ENCODE results near the gene CDH18. TPM values are rescaled to one million over a fixed set of nuclear protein-coding genes. Genes with fewer than 3 reads are reported as not detected.

Gene CDH18
- total and polyA plus RNA-seq, 5 donors from 2014 or later, result not detected

DNA sequence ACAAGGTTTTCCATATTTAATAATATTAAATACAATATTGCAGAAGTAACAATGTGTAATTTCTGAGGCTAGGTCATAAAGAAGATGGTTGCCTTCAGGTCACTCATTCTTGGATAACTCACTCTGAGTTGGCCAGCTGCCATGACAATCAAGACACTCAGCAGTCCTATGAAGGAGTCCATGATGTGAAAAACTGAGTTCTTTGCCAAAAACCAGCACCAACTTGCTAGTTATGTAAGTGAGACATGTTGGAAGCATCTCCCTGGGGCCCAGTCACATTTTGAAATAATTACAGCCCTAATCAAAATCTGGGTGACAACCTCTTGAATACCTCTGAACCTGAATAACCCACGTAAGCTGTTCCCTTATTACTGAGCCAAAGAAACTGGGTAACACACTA lies 453.2 kb downstream of the CDH18 start:
- H3K4me1 Mint-ChIP-seq, result no peaks in the 10 kb centered on the region
- H3K27me3 Mint-ChIP-seq, result no peaks in the 10 kb centered on the region
- no peaks in the 10 kb centered on the region for H3K36me3 Mint-ChIP-seq
- H3K27me3 ChIP-seq (ENCODE audit: control insufficient read depth, insufficient read depth, low read length), result no peaks in the 10 kb centered on the region
- no peak overlapping the region for H3K27ac ChIP-seq (ENCODE audit: insufficient read depth, low read length, poor library complexity, severe bottlenecking)
- H3K27ac Mint-ChIP-seq, result no peak overlapping the region
- ATAC-seq (ENCODE audit: low read depth in 2 of 2), result no peak
- no peak for DNase-seq
- no peaks in the 10 kb centered on the region for H3K4me1 ChIP-seq (ENCODE audit: control insufficient read depth, insufficient read depth, low read length, poor library complexity, severe bottlenecking)
- no peaks in the 10 kb centered on the region for H3K36me3 ChIP-seq (ENCODE audit: control insufficient read depth, insufficient read depth, low read length)
- no peaks in the 10 kb centered on the region for H3K9me3 ChIP-seq (ENCODE audit: control insufficient read depth in 2 of 2, low read length in 2 of 2)
- no peak overlapping the region for H3K4me3 ChIP-seq (ENCODE audit: low read depth, low read length)
- peaks cover 0 to 25% (median 12%) of the 10 kb centered on the region in 7 donors for H3K9me3 Mint-ChIP-seq
- H3K4me3 Mint-ChIP-seq, result no peak overlapping the region

DNA sequence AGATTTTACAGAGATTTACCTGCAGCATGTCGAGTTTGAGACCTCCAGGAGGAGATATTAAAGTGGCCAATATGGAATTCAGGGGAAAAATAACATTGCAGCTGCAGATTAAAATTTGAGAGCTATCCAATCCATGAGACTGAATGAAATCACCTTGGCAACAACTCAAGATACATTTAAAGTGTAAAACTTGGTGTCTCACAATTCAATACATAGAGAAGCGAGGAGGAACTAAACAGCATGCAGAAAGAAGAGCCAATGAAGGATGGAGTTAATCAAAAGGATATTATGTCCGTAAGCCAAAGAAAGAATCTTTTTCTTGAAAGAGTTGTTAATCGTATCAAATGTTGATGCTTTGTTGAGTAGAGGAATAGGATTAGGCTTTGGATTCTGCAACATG lies 455.1 kb downstream of the CDH18 start:
- Mint-ChIP-seq H3K27ac (no peak overlapping the region), H3K4me1 (no peaks in the 10 kb centered on the region), H3K27me3 (no peaks in the 10 kb centered on the region), H3K4me3 (no peak overlapping the region), H3K36me3 (no peaks in the 10 kb centered on the region), H3K9me3 (peaks cover 0 to 23% (median 12%) of the 10 kb centered on the region in 7 donors)
- Histone ChIP-seq H3K36me3 (ENCODE audit: control insufficient read depth, insufficient read depth, low read length) (no peaks in the 10 kb centered on the region), H3K27me3 (ENCODE audit: control insufficient read depth, insufficient read depth, low read length) (no peaks in the 10 kb centered on the region), H3K4me1 (ENCODE audit: control insufficient read depth, insufficient read depth, low read length, poor library complexity, severe bottlenecking) (no peaks in the 10 kb centered on the region), H3K27ac (ENCODE audit: insufficient read depth, low read length, poor library complexity, severe bottlenecking) (no peak overlapping the region), H3K9me3 (ENCODE audit: control insufficient read depth in 2 of 2, low read length in 2 of 2) (no peaks in the 10 kb centered on the region), H3K4me3 (ENCODE audit: low read depth, low read length) (no peak overlapping the region)
- no peak for DNase-seq
- no peak for ATAC-seq (ENCODE audit: low read depth in 2 of 2)

DNA sequence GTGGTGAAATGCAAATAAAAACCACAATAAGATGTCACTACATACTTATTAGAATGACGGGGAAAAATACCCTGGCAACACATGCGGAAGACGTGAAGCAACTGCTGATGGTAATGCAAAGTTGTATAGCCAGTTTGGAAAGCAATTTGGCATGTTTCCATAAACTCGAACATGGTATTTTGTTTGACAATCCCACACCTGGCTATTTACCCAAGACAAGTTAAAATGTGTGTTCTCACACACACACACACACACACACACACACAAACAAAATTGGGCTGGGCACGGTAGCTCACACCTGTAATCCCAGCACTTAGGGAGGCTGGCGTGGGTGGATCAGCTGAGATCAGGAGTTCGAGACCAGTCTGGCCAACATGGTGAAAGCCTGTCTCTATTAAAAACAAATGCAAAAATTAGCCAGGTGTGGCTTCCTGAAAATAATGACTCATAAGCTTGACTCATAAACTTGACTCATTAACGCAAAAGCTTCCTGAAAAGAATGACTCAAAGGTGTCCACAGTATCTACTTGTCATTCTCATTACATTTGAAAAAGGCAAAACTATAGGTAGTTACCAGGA lies 456.5 kb downstream of the CDH18 start:
- no peak for ATAC-seq (ENCODE audit: low read depth in 2 of 2)
- H3K27ac Mint-ChIP-seq, result no peak overlapping the region
- no peak overlapping the region for H3K4me3 Mint-ChIP-seq

DNA sequence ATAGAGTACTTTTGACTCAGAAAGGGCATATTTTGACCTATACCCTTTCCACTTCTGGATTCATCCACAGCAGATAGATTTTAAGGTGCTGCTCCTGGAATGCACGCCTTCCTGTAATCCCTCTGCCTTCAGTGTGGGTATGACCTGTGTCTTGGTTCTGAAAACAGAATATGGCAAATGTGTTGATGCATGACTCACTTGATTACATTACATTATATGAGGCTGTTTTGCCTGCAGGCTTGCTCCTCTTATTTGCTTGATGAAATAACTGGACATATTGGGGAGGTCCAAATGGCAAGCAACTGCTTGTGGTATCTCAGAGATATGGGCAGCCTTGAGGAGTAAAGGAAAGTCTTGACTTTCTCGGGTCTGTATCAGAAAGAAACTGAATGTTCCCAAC lies 468.6 kb downstream of the CDH18 start:
- Histone ChIP-seq H3K4me1 (ENCODE audit: control insufficient read depth, insufficient read depth, low read length, poor library complexity, severe bottlenecking) (no peaks in the 10 kb centered on the region), H3K4me3 (ENCODE audit: low read depth, low read length) (no peak overlapping the region), H3K27me3 (ENCODE audit: control insufficient read depth, insufficient read depth, low read length) (no peaks in the 10 kb centered on the region), H3K27ac (ENCODE audit: insufficient read depth, low read length, poor library complexity, severe bottlenecking) (no peak overlapping the region), H3K36me3 (ENCODE audit: control insufficient read depth, insufficient read depth, low read length) (no peaks in the 10 kb centered on the region), H3K9me3 (ENCODE audit: control insufficient read depth in 2 of 2, low read length in 2 of 2) (peaks cover 0 to 9% of the 10 kb centered on the region in 2 experiments)
- ATAC-seq (ENCODE audit: low read depth in 2 of 2) (no peak), DNase-seq (no peak)
- Mint-ChIP-seq H3K9me3 (peaks cover 0 to 8% (median 3%) of the 10 kb centered on the region in 7 donors), H3K27me3 (no peaks in the 10 kb centered on the region), H3K4me3 (no peak overlapping the region), H3K36me3 (no peaks in the 10 kb centered on the region), H3K27ac (no peak overlapping the region), H3K4me1 (no peaks in the 10 kb centered on the region)

More for the DNA sequence above, 456.5 kb downstream of the CDH18 start:
- DNase-seq, result no peak
- H3K4me1 ChIP-seq (ENCODE audit: control insufficient read depth, insufficient read depth, low read length, poor library complexity, severe bottlenecking), result no peaks in the 10 kb centered on the region
- no peaks in the 10 kb centered on the region for H3K9me3 ChIP-seq (ENCODE audit: control insufficient read depth in 2 of 2, low read length in 2 of 2)
- H3K27ac ChIP-seq (ENCODE audit: insufficient read depth, low read length, poor library complexity, severe bottlenecking), result no peak overlapping the region
- H3K27me3 ChIP-seq (ENCODE audit: control insufficient read depth, insufficient read depth, low read length), result no peaks in the 10 kb centered on the region
- peaks cover 0 to 18% (median 7%) of the 10 kb centered on the region in 7 donors for H3K9me3 Mint-ChIP-seq
- H3K4me1 Mint-ChIP-seq, result no peaks in the 10 kb centered on the region
- no peaks in the 10 kb centered on the region for H3K36me3 Mint-ChIP-seq
- no peak overlapping the region for H3K4me3 ChIP-seq (ENCODE audit: low read depth, low read length)
- no peaks in the 10 kb centered on the region for H3K27me3 Mint-ChIP-seq
- H3K36me3 ChIP-seq (ENCODE audit: control insufficient read depth, insufficient read depth, low read length), result no peaks in the 10 kb centered on the region

DNA sequence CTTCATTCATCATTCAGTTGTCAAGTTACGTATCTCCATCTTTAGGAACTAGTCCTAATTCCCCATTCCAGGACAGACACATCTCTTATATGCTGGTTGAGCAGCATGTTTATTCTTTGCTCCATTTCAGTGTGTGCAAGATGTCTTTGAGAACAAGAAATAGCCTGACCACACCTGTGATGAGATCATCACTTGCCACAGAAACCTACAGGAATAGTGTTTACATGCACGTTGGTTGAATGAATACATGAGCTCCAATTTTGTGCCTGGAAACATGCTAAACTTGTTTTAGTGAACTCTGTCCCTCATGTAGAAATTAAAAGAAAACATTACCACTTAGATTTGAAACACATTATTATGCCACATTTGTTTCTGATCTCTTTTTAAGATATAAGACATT lies 489.1 kb downstream of the CDH18 start:
- Mint-ChIP-seq H3K27ac (no peak overlapping the region), H3K36me3 (no peaks in the 10 kb centered on the region), H3K27me3 (no peaks in the 10 kb centered on the region), H3K9me3 (peaks cover 0 to 26% (median 4%) of the 10 kb centered on the region in 7 donors), H3K4me3 (peak overlapping the region in 1 of 4 donors; percentile 85), H3K4me1 (no peaks in the 10 kb centered on the region)
- H3K9me3 ChIP-seq (ENCODE audit: control insufficient read depth in 2 of 2, low read length in 2 of 2), result peaks cover 0 to 6% of the 10 kb centered on the region in 2 experiments
- no peak overlapping the region for H3K4me3 ChIP-seq (ENCODE audit: low read depth, low read length)
- ATAC-seq (ENCODE audit: low read depth in 2 of 2) (no peak), DNase-seq (no peak)
- H3K36me3 ChIP-seq (ENCODE audit: control insufficient read depth, insufficient read depth, low read length), result no peaks in the 10 kb centered on the region
- no peak overlapping the region for H3K27ac ChIP-seq (ENCODE audit: insufficient read depth, low read length, poor library complexity, severe bottlenecking)
- no peaks in the 10 kb centered on the region for H3K27me3 ChIP-seq (ENCODE audit: control insufficient read depth, insufficient read depth, low read length)
- no peaks in the 10 kb centered on the region for H3K4me1 ChIP-seq (ENCODE audit: control insufficient read depth, insufficient read depth, low read length, poor library complexity, severe bottlenecking)

DNA sequence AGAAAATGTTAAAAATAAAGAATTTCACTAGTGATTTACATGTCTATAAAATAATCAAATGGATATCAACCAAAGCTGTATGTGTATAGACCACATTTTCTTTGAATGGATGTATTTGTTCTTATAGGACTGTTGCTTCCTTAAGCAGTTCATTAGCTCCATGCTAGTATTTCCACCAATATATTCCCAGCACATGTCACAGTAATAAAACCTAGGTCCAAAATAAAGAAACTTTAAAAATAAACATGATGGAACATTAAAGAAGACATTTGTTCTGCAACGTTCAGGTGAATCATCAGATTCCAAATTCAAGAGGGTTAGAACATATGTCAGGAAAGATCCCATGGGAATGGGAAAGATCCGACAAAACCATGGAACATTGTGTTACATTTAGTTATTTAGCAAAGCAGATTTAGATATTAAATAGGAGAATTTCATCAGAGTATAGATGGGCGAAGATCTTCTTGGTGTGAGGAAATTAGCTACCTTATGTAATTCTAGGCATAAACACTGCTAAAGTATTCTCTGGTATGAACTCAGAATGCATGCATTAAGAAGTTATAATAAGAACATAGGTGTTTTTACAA lies 490.7 kb downstream of the CDH18 start:
- no peaks in the 10 kb centered on the region for H3K36me3 Mint-ChIP-seq
- H3K4me3 Mint-ChIP-seq, result no peak overlapping the region
- Histone ChIP-seq H3K27me3 (ENCODE audit: control insufficient read depth, insufficient read depth, low read length) (no peaks in the 10 kb centered on the region), H3K36me3 (ENCODE audit: control insufficient read depth, insufficient read depth, low read length) (no peaks in the 10 kb centered on the region), H3K9me3 (ENCODE audit: control insufficient read depth in 2 of 2, low read length in 2 of 2) (peaks cover 0 to 6% of the 10 kb centered on the region in 2 experiments), H3K27ac (ENCODE audit: insufficient read depth, low read length, poor library complexity, severe bottlenecking) (no peak overlapping the region), H3K4me1 (ENCODE audit: control insufficient read depth, insufficient read depth, low read length, poor library complexity, severe bottlenecking) (no peaks in the 10 kb centered on the region), H3K4me3 (ENCODE audit: low read depth, low read length) (no peak overlapping the region)
- no peaks in the 10 kb centered on the region for H3K4me1 Mint-ChIP-seq
- H3K27ac Mint-ChIP-seq, result no peak overlapping the region
- DNase-seq (no peak), ATAC-seq (ENCODE audit: low read depth in 2 of 2) (no peak)
- H3K9me3 Mint-ChIP-seq, result peaks cover 0 to 26% (median 5%) of the 10 kb centered on the region in 7 donors
- no peaks in the 10 kb centered on the region for H3K27me3 Mint-ChIP-seq

DNA sequence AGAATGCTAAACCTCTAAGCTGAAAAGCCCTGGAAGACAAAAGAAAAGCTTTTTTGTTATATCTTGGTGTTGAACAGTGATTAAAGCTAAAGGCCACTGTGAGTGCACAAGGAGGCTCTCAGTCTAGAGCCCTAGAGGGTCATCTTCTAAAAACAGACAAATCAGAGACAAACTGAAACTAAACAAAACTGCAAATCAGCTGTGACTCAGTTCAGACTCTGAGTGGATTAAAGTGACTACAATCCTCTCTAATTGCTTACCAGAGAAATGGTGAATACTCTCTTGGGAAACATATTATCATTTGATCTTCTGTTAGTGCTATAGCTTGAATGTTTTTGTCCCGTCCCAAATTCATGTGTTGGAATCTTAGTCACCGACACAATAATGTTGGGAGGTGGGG lies 491.9 kb downstream of the CDH18 start:
- H3K4me3 Mint-ChIP-seq, result no peak overlapping the region
- no peak overlapping the region for H3K27ac Mint-ChIP-seq
- peaks cover 0 to 20% (median 5%) of the 10 kb centered on the region in 7 donors for H3K9me3 Mint-ChIP-seq
- H3K27me3 Mint-ChIP-seq, result no peaks in the 10 kb centered on the region
- Histone ChIP-seq H3K36me3 (ENCODE audit: control insufficient read depth, insufficient read depth, low read length) (no peaks in the 10 kb centered on the region), H3K9me3 (ENCODE audit: control insufficient read depth in 2 of 2, low read length in 2 of 2) (peaks cover 0 to 6% of the 10 kb centered on the region in 2 experiments), H3K4me3 (ENCODE audit: low read depth, low read length) (no peak overlapping the region), H3K27me3 (ENCODE audit: control insufficient read depth, insufficient read depth, low read length) (no peaks in the 10 kb centered on the region), H3K27ac (ENCODE audit: insufficient read depth, low read length, poor library complexity, severe bottlenecking) (no peak overlapping the region), H3K4me1 (ENCODE audit: control insufficient read depth, insufficient read depth, low read length, poor library complexity, severe bottlenecking) (no peaks in the 10 kb centered on the region)
- no peaks in the 10 kb centered on the region for H3K36me3 Mint-ChIP-seq
- H3K4me1 Mint-ChIP-seq, result no peaks in the 10 kb centered on the region
- no peak for ATAC-seq (ENCODE audit: low read depth in 2 of 2)
- DNase-seq, result no peak

DNA sequence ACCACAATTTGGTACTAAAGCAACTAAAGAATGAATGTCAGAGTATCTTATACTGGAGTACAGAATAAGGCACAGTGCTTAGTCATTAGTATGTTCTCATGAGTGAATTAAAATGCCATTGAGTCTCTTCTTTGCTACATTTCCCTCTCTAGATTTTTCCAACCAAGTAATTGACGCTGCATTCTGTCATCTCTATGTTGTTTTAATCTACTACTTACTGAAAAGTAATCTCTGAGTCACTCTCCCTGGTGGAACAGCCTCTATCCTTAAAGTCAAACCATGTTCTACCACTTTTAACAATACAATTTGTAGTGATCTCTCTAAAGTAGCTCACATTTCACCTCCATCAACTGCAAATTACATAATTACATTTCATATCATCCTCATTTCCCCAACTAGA lies 495.1 kb downstream of the CDH18 start:
- no peak overlapping the region for H3K27ac Mint-ChIP-seq
- Histone ChIP-seq H3K27me3 (ENCODE audit: control insufficient read depth, insufficient read depth, low read length) (no peaks in the 10 kb centered on the region), H3K4me1 (ENCODE audit: control insufficient read depth, insufficient read depth, low read length, poor library complexity, severe bottlenecking) (no peaks in the 10 kb centered on the region), H3K9me3 (ENCODE audit: control insufficient read depth in 2 of 2, low read length in 2 of 2) (peaks cover 0 to 6% of the 10 kb centered on the region in 2 experiments), H3K36me3 (ENCODE audit: control insufficient read depth, insufficient read depth, low read length) (no peaks in the 10 kb centered on the region), H3K27ac (ENCODE audit: insufficient read depth, low read length, poor library complexity, severe bottlenecking) (no peak overlapping the region), H3K4me3 (ENCODE audit: low read depth, low read length) (no peak overlapping the region)
- H3K4me3 Mint-ChIP-seq, result no peak overlapping the region
- H3K9me3 Mint-ChIP-seq, result peaks cover 2 to 23% (median 6%) of the 10 kb centered on the region in 7 donors
- no peaks in the 10 kb centered on the region for H3K4me1 Mint-ChIP-seq
- ATAC-seq (ENCODE audit: low read depth in 2 of 2), result no peak
- no peaks in the 10 kb centered on the region for H3K27me3 Mint-ChIP-seq
- no peaks in the 10 kb centered on the region for H3K36me3 Mint-ChIP-seq
- no peak for DNase-seq
